HPDE6-E6E7 (cell line): Measurements from ENCODE around the gene TMEM217.
"Not testable (repeated sequence)": the region's sequence is repeated elsewhere in the genome, so short reads cannot be mapped to it uniquely, and the experiment has no call there.

Source experiments
- DNase-seq: peaks from one replicate; pipeline ENCODE4 v3.0.0; 2011; ENCODE audit warnings: missing footprints; ENCODE audit errors: extremely low spot score

Gene TMEM217

DNA sequence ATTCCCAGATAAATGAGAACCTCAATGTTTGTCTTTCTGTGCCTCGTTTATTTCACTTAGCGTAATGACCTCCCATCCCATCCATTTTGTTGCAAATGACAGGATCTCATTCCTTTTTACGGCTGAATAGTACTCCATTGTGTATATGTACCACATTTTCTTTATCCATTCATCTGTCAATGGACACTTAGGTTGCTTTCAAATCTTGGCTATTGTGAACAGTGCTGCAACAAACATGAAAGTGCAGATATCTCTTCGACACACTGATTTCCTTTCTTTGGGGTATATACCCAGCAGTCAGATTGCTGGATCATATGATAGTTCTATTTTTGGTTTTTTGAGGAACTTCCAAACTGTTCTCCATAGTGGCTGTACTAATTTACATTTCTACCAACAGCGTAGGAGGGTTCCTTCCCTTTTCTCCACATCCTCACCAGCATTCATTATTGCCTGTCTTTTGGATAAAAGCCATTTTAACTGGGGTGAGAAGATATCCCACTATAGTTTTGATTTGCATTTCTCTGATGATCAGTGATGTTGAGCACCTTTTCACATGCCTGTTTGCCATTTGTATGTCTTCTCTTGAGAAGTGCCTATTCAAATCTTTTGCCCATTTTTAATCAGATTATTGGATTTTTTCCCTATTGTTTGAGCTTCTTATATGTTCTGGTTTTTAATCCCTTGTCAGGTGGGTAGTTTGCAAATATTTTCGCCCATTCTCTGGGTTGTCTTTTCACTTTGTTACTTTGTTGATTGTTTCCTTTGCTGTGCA lies 71.8 kb downstream of the TMEM217 start:
- DNase-seq = not testable (repeated sequence)

- no peak for DNase-seq
These were observed 75.0 kb downstream of the TMEM217 start for GRCh38 chr6:37182736-37183590.

DNA sequence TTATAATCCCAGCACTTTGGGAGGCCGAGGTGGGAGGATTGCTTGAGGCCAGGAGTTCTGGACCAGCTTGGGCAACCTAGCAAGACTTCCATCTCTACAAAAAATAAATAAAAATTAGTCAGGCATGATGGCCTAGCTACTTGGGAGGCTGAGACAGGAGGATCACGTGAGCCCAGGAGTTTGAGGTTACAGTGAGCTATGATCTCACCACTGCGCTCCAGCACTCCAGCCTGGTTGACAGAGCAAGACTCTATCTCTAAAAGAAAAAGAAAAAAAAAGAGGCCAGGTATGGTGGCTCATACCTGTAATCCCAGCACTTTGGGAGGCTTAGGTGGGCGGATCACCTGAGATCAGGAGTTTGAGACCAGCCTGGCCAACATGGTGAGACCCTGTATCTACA lies 77.3 kb downstream of the TMEM217 start:
- DNase-seq = not testable (repeated sequence)

DNA sequence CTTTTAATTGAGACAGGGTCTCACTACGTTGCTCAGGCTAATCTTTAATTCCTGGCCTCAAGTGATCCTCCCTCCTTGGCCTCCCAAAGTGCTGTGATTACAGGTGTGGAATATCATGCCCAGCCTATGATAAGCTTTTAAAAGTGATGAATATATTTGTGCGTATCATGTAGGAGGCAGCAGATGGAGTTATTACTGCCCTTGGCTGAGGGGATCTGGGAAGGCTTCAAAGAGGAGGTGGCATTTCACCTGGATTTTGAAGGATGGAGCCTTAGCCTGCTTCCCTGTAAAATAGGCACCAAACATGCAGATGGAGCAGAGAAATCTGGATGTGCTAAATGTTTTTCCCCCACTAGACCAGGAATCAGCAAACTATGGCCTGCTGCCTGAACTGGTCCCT lies 77.9 kb downstream of the TMEM217 start:
- DNase-seq = no peak

GRCh38 chr6:37177935-37178517 lies 79.9 kb downstream of the TMEM217 start:
- DNase-seq = no peak

- DNase-seq = no peak
These were observed 80.6 kb downstream of the TMEM217 start for GRCh38 chr6:37177077-37177934.

GRCh38 chr6:37176268-37177076 lies 81.5 kb downstream of the TMEM217 start:
- DNase-seq = no peak

GRCh38 chr6:37175332-37176267 lies 82.3 kb downstream of the TMEM217 start:
- DNase-seq = no peak

- DNase-seq = no peak
These were observed 83.2 kb downstream of the TMEM217 start for GRCh38 chr6:37174515-37175331.

- no peak for DNase-seq
These were observed 83.8 kb downstream of the TMEM217 start for GRCh38 chr6:37174196-37174514.

DNA sequence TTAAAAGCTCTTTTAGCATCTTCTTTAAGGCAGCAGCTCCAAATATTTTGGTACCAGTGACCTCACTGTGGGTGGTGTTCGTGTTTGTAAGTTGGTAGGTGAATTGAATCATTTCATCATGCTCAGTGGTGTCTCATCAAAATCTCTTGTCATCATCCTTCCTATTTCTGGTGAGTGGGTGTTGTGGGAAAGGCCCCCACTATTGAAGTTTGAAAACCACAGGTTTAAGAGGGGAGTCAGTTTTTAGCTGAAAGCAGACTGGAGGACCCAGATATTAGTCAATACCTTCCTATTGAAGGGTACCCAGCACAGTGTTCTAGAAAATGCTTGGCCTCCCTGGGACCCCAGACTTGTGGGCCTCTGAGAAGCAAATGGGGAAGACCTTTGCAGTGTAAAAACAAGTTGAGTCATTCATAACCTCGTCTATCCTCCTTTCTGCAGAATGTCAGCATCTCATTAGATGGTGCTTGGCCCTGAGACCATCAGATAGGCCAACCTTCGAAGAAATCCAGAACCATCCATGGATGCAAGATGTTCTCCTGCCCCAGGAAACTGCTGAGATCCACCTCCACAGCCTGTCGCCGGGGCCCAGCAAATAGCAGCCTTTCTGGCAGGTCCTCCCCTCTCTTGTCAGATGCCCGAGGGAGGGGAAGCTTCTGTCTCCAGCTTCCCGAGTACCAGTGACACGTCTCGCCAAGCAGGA lies 84.3 kb downstream of the TMEM217 start:
- no peak for DNase-seq

DNA sequence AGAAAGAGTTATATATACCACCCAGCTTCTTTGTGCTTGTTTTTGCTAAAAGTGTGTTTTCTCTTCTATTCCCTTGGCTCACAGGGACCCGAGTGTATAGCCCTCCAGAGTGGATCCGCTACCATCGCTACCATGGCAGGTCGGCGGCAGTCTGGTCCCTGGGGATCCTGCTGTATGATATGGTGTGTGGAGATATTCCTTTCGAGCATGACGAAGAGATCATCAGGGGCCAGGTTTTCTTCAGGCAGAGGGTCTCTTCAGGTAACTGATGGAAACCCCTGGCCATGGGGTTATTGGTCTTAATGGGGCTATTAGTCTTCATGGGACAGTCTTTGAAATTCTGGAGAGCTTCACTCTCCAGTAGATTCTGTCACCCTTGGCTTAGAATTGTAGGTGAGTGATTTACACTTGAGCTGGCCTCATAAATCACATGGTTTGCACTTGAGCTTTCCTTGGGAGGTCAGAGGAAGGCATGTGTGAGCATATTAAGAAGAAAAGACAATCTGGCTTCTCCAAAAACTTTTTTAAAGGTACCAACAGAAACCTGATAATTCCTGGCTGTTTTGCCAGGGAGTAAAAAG lies 84.9 kb downstream of the TMEM217 start:
- DNase-seq = no peak

DNA sequence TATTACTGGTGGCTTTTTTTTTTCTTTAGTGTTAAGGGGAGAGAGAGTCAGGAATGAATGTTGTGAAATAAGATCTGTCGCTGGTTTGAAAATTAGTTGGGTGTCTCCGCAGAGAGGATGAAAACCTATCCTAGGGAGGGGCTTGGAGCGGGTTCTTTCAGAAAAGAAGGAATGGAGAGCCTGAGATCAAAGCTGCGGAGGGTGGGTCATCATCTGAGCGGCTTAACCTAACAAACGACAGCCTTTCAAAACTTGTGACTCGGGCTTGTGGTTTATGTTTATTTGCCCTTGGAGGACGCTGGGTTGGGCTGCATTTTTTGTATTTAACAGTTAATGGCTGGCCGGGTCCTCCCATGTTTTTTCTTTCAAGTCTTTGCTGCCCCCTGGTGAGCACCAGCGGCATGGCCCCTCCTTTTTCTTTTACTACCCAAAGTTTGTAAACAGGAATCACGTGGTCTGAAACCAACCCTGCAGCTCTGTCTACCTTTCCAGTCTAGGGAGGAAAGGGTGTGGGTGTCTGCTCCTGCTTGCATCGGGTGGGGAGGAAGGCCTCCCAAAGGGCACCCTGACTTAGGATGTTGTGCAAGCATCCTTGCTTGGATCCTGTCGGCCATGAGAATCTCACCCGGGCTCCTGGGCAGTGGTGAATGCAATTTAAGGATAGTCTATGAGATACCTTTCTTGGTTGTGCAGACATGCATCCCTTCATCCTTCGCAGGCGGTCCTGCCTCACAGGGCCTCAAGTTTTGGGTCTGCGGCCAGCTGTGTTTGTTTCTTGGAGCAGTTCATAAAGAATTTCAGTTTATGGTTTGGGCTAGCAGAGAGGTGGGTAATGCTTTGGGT lies 85.8 kb downstream of the TMEM217 start:
- peak; percentile 83 for DNase-seq

DNA sequence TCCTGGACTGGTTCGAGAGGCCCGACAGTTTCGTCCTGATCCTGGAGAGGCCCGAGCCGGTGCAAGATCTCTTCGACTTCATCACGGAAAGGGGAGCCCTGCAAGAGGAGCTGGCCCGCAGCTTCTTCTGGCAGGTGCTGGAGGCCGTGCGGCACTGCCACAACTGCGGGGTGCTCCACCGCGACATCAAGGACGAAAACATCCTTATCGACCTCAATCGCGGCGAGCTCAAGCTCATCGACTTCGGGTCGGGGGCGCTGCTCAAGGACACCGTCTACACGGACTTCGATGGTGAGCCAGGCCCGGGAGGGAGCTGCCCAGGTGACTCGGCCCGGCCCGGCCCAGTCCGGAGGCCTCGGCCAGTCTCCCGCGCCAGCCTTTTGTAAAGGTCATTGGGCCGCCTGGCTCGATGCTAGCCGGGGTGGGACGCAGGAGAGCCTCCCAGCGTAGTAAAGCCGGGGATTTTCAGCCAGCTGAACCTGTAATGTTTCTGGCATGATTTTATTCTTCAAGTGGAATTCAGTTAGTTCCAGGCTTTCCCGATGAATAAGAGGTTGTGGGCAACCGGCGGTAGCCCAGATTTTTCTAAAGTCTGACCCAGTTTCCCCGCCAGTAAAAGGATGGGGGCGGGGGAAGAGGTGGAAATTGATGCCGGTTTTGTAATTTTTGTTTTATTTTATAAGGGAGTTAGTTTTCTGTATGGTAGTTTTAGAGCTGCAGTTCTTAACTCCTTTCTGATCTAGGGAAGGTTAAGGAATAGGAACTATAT lies 86.6 kb downstream of the TMEM217 start:
- no peak for DNase-seq

GRCh38 chr6:37170273-37171200 lies 87.4 kb downstream of the TMEM217 start:
- DNase-seq = no peak
